Pancreas (tissue), 10 donors: ENCODE results near the gene SIRT5. TPM values are rescaled to one million over a fixed set of nuclear protein-coding genes. Genes with fewer than 3 reads are reported as not detected.

ENCODE experiments used
- ATAC-seq, 4 donors: fragments of 200-7000 bp; cut with Tn5 transposase; one replicate each; pipeline versions ENCODE4 v1.8.0 to v1.9.1; 2020; ENCODE audit warnings: mild to moderate bottlenecking in 4 of 4, moderate library complexity in 4 of 4
- DNase-seq, 6 donors: peaks; one replicate each; pipeline ENCODE4 v3.0.0-alpha.2; 2020
- FAIRE-seq: peaks from 2 replicates; lab custom pipeline; 2012; peaks lifted over from hg19 to GRCh38; lab: Jason Lieb, UNC
- H3K27ac ChIP-seq, 4 donors: fragments of 200-600 bp; sonication (generic); 1 replicate in 3 of 4; 2 replicates in 1 of 4; pipeline versions ENCODE4 v1.5.0 to v1.8.0; 2020
- H3K27me3 ChIP-seq, 4 donors: fragments of 200-600 bp; one replicate each; pipeline ENCODE4 v1.8.0; 2021
- H3K36me3 ChIP-seq, 3 donors: fragments of 200-600 bp; sonication (generic) in 1 of 3; one replicate each; pipeline versions ENCODE4 v1.5.0 to v1.8.0; 2020 to 2021
- H3K4me1 ChIP-seq, 3 donors: fragments of 200-600 bp; one replicate each; pipeline ENCODE4 v1.8.0; 2021
- H3K4me3 ChIP-seq, 4 donors: fragments of 200-600 bp; sonication (generic) in 2 of 4; one replicate each; pipeline versions ENCODE4 v1.5.0 to v1.8.0; 2020 to 2021
- H3K9me3 ChIP-seq, 4 donors: fragments of 200-600 bp; one replicate each; pipeline ENCODE4 v1.8.0; 2021
- WGBS, 2 donors: extraction: QIAGEN DNeasy Blood & Tissue Kit; methylation state at CpG; one replicate each; pipeline ENCODE4 v1.1.7; 2013; 5-methylcytosine and 5-hydroxymethylcytosine counted together
- intact Hi-C, 3 donors: fragments of 100-400 bp; cut with DNase I; formaldehyde crosslinking; loops; one replicate each; pipeline versions ENCODE4 v1.11.1 to v1.14.2; 2022
- polyA plus RNA-seq, 2 donors: library from polyadenylated mRNA; stranded (reverse); fragments of 200-250 nt; gene quantifications; one replicate each; pipeline ENCODE4 v1.2.3, GENCODE V29; 2013
- total RNA-seq, 6 donors: library from RNA; stranded (reverse); fragmentation: NEBNext Ultra II Directional in 4 of 6; extraction: Animal tissue kit (Norgen Biotek cat#: 25700) in 4 of 6; gene quantifications; one replicate each; pipeline versions ENCODE4 v1.2.1 to v1.2.4, GENCODE V29; 2021 to 2023
- TF ChIP-seq, protein P1 (sequence below), 4 donors: fragments of 200-600 bp; sonication (generic) in 3 of 4; IDR thresholded peaks; one replicate each; pipeline versions ENCODE4 v1.5.0 to v1.8.0; 2021; ENCODE audit warnings: antibody characterized with exemption in 4 of 4
- donor health status: healthy with polysubstance abuse.
- donor health status: DM: no; HTN: no; CAD: no; lungs with moderate emphysema.
- donor health status: DM: no; HTN: no; CAD: no.
- donor health status: control.
- donor health status: control.
- donor health status: Bipolar disorder and iron deficiency.
- donor health status: DM: yes; HTN: yes; CAD: no.
- donor health status: DM: no; HTN: no; CAD: no.
- donor health status: DM: no; HTN: no; CAD: no.
- donor health status: DM: yes; HTN: yes; CAD: no.

Gene SIRT5
- total and polyA plus RNA-seq, 8 donors, result 3.8 to 8.6 (median 4.9) TPM

DNA sequence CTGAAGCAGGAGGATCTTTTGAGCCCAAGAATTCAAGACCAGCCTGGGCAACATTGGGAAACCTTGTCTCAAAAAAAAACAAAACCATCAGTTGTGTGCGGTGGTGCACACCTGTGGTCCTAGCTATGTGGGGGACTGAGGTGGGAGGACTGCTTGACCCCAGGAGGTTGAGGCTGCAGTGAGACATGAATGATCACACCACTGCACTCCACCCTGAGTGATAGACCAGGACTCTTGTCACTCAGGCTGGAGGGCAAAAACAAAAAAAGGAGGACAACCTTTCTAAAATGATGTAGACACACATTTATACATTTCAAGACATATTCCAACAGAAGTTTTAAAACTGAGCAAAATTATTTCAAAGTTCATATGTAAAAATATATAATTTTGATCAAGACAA, 85.9 kb downstream of the SIRT5 start:
- peaks cover 10 to 34% (median 23%) of the 10 kb centered on the region in 3 donors for H3K4me1 ChIP-seq

DNA sequence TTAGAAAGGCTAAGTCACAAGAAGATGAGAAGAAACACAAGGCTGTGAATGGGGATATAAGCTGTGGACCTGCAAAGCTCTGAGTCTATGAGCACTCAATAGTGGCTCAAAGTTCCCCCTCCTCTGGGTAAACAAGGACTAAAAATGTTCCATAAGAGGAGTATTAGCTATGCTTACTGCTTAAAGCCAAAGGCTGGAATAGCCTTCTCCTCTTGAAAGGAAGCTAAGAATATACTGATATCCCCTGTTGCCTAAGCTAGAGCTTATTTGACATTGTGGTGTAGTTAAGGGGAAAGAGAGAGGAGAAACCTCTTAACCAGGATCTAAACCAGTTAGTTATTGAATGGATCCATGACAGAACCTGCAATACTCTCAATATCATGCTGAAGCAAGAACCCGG, 86.5 kb downstream of the SIRT5 start:
- ATAC-seq (peak in 1 of 4 donors; percentile 31), DNase-seq (no peak), FAIRE-seq (no peak)
- H3K27ac ChIP-seq, result no peak overlapping the region
- no peak overlapping the region for H3K4me3 ChIP-seq
- no peaks in the 10 kb centered on the region for H3K36me3 ChIP-seq
- intact Hi-C loops, result no loop called here
- 92 to 100% methylated on average over 1 of the region's 1 CpG for WGBS, 2 donors
- H3K9me3 ChIP-seq, result no peaks in the 10 kb centered on the region
- peaks cover 16 to 39% (median 23%) of the 10 kb centered on the region in 3 donors for H3K4me1 ChIP-seq
- TF ChIP-seq, protein P1, sequence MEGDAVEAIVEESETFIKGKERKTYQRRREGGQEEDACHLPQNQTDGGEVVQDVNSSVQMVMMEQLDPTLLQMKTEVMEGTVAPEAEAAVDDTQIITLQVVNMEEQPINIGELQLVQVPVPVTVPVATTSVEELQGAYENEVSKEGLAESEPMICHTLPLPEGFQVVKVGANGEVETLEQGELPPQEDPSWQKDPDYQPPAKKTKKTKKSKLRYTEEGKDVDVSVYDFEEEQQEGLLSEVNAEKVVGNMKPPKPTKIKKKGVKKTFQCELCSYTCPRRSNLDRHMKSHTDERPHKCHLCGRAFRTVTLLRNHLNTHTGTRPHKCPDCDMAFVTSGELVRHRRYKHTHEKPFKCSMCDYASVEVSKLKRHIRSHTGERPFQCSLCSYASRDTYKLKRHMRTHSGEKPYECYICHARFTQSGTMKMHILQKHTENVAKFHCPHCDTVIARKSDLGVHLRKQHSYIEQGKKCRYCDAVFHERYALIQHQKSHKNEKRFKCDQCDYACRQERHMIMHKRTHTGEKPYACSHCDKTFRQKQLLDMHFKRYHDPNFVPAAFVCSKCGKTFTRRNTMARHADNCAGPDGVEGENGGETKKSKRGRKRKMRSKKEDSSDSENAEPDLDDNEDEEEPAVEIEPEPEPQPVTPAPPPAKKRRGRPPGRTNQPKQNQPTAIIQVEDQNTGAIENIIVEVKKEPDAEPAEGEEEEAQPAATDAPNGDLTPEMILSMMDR (IDR thresholded peaks at IDR 0.05), result no peak
- no peaks in the 10 kb centered on the region for H3K27me3 ChIP-seq

More for the DNA sequence above, 85.9 kb downstream of the SIRT5 start:
- FAIRE-seq (no peak), ATAC-seq (no peak), DNase-seq (no peak)
- WGBS, 2 donors, result 92 to 93% methylated on average over 1 of the region's 1 CpG
- Histone ChIP-seq H3K4me3 (no peak overlapping the region), H3K9me3 (no peaks in the 10 kb centered on the region), H3K36me3 (no peaks in the 10 kb centered on the region), H3K27ac (no peak overlapping the region), H3K27me3 (no peaks in the 10 kb centered on the region)
- TF ChIP-seq, protein P1 (IDR thresholded peaks at IDR 0.05), result no peak
- intact Hi-C loops, result no loop called here

DNA sequence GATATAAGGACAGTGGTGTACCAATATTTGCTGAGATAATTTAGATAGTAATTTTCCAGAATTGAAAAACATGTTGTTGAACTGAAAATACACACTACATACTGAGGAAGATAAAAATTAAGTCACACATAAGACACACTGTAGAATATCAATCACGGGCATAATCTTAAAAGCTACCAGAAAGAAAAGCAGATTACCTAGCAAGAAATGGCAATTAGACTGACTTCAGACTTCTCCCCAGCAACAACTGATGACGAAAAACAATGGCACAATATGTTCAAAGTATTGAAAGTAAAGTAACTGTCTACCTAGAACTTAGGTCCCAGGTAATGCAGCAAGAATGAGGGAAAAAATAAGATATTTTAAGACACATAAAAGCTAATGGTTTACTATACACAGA, 87.2 kb downstream of the SIRT5 start:
- no peak overlapping the region for H3K27ac ChIP-seq
- TF ChIP-seq, protein P1 (IDR thresholded peaks at IDR 0.05), result no peak
- no peaks in the 10 kb centered on the region for H3K27me3 ChIP-seq
- no peak for ATAC-seq
- WGBS, 2 donors, result 89 to 92% methylated on average over 2 of the region's 2 CpGs
- peaks cover 17 to 39% (median 23%) of the 10 kb centered on the region in 3 donors for H3K4me1 ChIP-seq
- intact Hi-C loops, result no loop called here
- H3K4me3 ChIP-seq, result no peak overlapping the region
- no peaks in the 10 kb centered on the region for H3K36me3 ChIP-seq
- no peak for FAIRE-seq
- no peak for DNase-seq
- no peaks in the 10 kb centered on the region for H3K9me3 ChIP-seq

DNA sequence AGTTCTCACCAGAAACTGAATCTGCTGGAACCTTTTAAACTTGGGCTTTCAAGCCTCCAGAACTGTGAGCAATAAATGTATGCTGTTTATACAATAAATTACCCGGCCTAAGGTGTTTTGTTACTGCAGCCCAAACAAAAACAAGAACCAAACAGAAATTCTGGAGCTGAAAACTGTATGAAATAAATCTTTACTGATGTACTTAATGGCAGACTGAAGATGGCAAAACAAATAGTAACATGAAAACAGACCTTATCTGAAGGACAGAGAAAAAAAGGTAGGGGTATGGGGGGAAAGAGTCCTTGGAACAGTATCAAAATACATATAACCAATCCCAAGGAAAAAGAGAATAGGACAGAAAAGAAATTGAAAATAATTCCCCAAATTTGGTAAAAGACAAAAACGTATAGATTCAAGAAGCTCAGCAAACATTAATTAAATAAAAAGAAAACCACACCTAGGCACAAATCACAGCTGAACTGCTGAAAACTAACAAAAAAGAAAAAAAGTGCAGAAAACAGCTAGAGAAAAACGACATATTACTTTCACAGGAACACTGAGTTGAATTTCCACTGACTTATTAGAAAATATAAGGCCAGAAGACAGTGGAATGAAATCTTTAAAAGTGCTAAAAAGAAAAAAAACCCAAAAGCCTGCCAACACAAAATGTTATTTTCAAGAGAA, 88.4 kb downstream of the SIRT5 start:
- H3K4me1 ChIP-seq, result peaks cover 17 to 39% (median 23%) of the 10 kb centered on the region in 3 donors
- H3K36me3 ChIP-seq, result no peaks in the 10 kb centered on the region
- H3K27ac ChIP-seq, result no peak overlapping the region
- no peak overlapping the region for H3K4me3 ChIP-seq
- DNase-seq, result no peak
- intact Hi-C loops, result no loop called here
- ATAC-seq, result no peak
- WGBS, 2 donors, result 73 to 80% methylated on average over 3 of the region's 3 CpGs
- no peaks in the 10 kb centered on the region for H3K27me3 ChIP-seq
- TF ChIP-seq, protein P1 (IDR thresholded peaks at IDR 0.05), result no peak
- H3K9me3 ChIP-seq, result no peaks in the 10 kb centered on the region
- FAIRE-seq, result no peak

DNA sequence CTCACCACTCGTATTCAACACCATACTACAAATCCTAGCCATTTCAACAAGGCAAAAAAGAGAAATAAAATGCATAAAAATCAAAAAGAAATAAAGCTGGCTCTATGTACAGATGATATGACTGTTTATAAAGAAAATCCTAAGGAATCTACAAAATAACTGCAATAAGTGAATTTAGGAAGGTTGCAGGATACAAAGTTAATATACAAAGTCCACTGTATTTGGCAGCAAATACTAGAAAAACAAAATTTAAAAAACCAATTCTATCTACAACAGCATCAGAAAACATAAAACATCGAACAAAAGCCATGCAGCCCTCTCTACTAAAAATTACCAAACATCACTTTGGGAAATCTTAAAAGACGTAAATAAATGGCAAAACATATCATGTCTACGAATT, 89.6 kb downstream of the SIRT5 start:
- ATAC-seq, result no peak

More for the DNA sequence above, 89.6 kb downstream of the SIRT5 start:
- Histone ChIP-seq H3K4me3 (no peak overlapping the region), H3K27me3 (no peaks in the 10 kb centered on the region), H3K9me3 (no peaks in the 10 kb centered on the region), H3K36me3 (no peaks in the 10 kb centered on the region), H3K4me1 (peaks cover 17 to 46% (median 23%) of the 10 kb centered on the region in 3 donors), H3K27ac (no peak overlapping the region)
- DNase-seq, result no peak
- WGBS, 2 donors, result 85 to 91% methylated on average over 4 of the region's 4 CpGs
- intact Hi-C loops, result no loop called here
- TF ChIP-seq, protein P1 (IDR thresholded peaks at IDR 0.05), result no peak
- no peak for FAIRE-seq
